Measurements from ENCODE around the gene ATG14.

The ATG14 gene

DNA sequence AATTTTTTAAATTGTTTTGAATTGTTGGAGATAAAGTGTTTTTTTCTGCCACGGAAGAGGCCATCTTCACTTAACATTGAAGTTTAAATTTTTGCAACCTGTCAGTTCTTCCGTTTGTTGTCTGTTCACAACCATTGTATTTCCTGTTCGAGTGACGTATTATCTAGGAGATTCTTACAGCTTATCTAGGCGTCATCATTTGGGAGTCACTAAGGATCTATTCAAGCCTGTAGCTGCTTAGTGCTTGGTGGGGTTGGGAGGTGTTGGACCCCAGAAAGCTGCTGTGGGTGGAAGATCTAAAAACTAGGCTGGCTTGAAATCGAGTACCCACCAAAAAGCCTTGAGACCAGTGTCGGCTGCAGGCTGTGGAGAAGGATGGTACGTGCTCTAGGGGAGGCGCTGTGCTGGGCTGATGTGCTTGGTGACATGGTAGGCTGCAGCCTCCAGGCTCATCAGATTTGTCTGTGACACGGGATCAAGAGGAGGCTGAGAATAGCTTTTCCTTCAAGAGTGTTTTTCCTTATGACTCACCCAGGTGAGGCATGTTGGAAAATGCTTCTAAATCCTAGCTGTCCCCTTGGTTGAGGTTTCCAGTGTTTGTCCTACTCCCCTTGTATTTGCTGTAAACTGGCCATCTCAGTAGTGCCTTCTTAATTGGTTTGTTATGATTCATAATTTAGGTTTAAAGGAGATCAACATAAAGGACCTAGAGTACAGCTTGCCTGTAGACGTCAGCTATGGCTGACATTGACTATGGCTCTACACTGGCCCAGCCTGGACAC, 57.8 kb downstream of the ATG14 start:
- no peaks in the 10 kb centered on the region for H3K4me1 ChIP-seq (ENCODE audit: insufficient read depth, low read length, poor library complexity, severe bottlenecking)
- H3F3A ChIP-seq (ENCODE audit: low read depth): no peaks in the 10 kb centered on the region
- no peak overlapping the region for H3K4me2 ChIP-seq (ENCODE audit: low read depth, low read length, poor library complexity, severe bottlenecking)
- no peak for TF ChIP-seq EZH2phosphoT487 (IDR thresholded peaks at IDR 0.05; ENCODE audit: borderline replicate concordance)
- TF ChIP-seq, protein P1, sequence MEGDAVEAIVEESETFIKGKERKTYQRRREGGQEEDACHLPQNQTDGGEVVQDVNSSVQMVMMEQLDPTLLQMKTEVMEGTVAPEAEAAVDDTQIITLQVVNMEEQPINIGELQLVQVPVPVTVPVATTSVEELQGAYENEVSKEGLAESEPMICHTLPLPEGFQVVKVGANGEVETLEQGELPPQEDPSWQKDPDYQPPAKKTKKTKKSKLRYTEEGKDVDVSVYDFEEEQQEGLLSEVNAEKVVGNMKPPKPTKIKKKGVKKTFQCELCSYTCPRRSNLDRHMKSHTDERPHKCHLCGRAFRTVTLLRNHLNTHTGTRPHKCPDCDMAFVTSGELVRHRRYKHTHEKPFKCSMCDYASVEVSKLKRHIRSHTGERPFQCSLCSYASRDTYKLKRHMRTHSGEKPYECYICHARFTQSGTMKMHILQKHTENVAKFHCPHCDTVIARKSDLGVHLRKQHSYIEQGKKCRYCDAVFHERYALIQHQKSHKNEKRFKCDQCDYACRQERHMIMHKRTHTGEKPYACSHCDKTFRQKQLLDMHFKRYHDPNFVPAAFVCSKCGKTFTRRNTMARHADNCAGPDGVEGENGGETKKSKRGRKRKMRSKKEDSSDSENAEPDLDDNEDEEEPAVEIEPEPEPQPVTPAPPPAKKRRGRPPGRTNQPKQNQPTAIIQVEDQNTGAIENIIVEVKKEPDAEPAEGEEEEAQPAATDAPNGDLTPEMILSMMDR (conservative IDR thresholded peaks at IDR 0.05; ENCODE audit: low read length): no peak
- no peak overlapping the region for H3K9ac ChIP-seq (ENCODE audit: low read depth, low read length, poor library complexity, severe bottlenecking)
- H3K27me3 ChIP-seq (ENCODE audit: insufficient read depth, low read length, poor library complexity, severe bottlenecking): no peaks in the 10 kb centered on the region
- H3K4me3 ChIP-seq (ENCODE audit: low read length, poor library complexity, severe bottlenecking): no peak overlapping the region
- peaks cover 11% of the 10 kb centered on the region for H3K79me2 ChIP-seq (ENCODE audit: insufficient read depth, low read length)
- H4K20me1 ChIP-seq (ENCODE audit: insufficient read depth, low read length, poor library complexity, severe bottlenecking): peaks cover 8% of the 10 kb centered on the region
- H2AFZ ChIP-seq (ENCODE audit: low read length): no peak overlapping the region
- H3K9me3 ChIP-seq (ENCODE audit: insufficient read depth, low read depth, low read length): no peaks in the 10 kb centered on the region
- peaks cover 54% of the 10 kb centered on the region; the same call in 1 of the 2 replicates for H3K36me3 ChIP-seq (ENCODE audit: insufficient read depth, low read length)
- no peaks in the 10 kb centered on the region for H3K9me2 ChIP-seq (replicated peaks; ENCODE audit: low read depth, low read length)

DNA sequence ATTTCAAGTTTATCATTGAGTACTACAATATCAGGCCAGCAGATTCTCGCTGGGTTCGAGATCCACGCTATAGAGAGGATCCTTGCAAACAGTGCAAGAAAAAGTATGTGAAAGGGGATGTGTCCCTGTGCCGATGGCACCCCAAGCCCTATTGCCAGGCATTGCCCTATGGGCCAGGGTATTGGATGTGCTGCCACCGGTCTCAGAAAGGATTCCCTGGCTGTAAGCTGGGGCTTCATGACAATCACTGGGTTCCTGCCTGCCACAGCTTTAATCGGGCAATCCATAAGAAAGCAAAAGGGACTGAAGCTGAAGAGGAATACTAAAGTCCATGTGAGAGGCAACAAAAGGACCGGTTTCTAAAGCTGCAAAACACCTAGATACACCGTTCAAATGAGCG, 59.4 kb downstream of the ATG14 start:
- Histone ChIP-seq H4K20me1 (ENCODE audit: insufficient read depth, low read length, poor library complexity, severe bottlenecking) (peaks cover 23% of the 10 kb centered on the region), H3K36me3 (ENCODE audit: insufficient read depth, low read length) (peaks cover 54% of the 10 kb centered on the region; the same call in 1 of the 2 replicates)

DNA sequence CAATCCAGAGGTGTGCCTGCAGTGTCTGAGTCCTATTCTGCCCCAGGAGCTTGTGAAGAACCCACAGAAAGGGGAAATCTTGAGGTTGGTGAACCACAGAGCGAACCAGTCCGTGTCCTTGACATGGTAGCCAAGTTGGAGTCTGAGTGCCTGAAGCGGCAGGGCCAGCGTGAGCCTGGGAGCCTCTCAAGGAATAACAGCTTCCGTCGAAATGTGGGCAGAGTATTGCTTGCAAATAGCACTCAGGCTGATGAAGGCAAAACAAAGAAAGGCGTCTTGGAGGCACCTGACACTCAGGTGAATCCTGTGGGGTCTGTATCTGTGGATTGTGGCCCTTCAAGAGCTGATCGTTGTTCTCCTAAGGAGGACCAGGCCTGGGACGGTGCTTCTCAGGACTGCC, 60.5 kb downstream of the ATG14 start:
- Histone ChIP-seq H4K20me1 (ENCODE audit: insufficient read depth, low read length, poor library complexity, severe bottlenecking) (peaks cover 26% of the 10 kb centered on the region), H3F3A (ENCODE audit: low read depth) (no peaks in the 10 kb centered on the region), H3K79me2 (ENCODE audit: insufficient read depth, low read length) (peaks cover 38% of the 10 kb centered on the region), H3K27me3 (ENCODE audit: insufficient read depth, low read length, poor library complexity, severe bottlenecking) (no peaks in the 10 kb centered on the region), H3K4me1 (ENCODE audit: insufficient read depth, low read length, poor library complexity, severe bottlenecking) (no peaks in the 10 kb centered on the region), H2AFZ (ENCODE audit: low read length) (no peak overlapping the region), H3K9me2 (replicated peaks; ENCODE audit: low read depth, low read length) (no peaks in the 10 kb centered on the region), H3K36me3 (ENCODE audit: insufficient read depth, low read length) (peaks cover 50% of the 10 kb centered on the region; the same call in 1 of the 2 replicates), H3K4me2 (ENCODE audit: low read depth, low read length, poor library complexity, severe bottlenecking) (no peak overlapping the region), H3K9me3 (ENCODE audit: insufficient read depth, low read depth, low read length) (no peaks in the 10 kb centered on the region), H3K9ac (ENCODE audit: low read depth, low read length, poor library complexity, severe bottlenecking) (no peak overlapping the region), H3K4me3 (ENCODE audit: low read length, poor library complexity, severe bottlenecking) (no peak overlapping the region)
- no peak for TF ChIP-seq EZH2phosphoT487 (IDR thresholded peaks at IDR 0.05; ENCODE audit: borderline replicate concordance)
- TF ChIP-seq, protein P1 (conservative IDR thresholded peaks at IDR 0.05; ENCODE audit: low read length): no peak

More for the DNA sequence above, 59.4 kb downstream of the ATG14 start:
- Histone ChIP-seq H3F3A (ENCODE audit: low read depth) (no peaks in the 10 kb centered on the region), H3K4me1 (ENCODE audit: insufficient read depth, low read length, poor library complexity, severe bottlenecking) (no peaks in the 10 kb centered on the region), H2AFZ (ENCODE audit: low read length) (no peak overlapping the region), H3K9me2 (replicated peaks; ENCODE audit: low read depth, low read length) (no peaks in the 10 kb centered on the region), H3K4me2 (ENCODE audit: low read depth, low read length, poor library complexity, severe bottlenecking) (no peak overlapping the region), H3K4me3 (ENCODE audit: low read length, poor library complexity, severe bottlenecking) (no peak overlapping the region), H3K27me3 (ENCODE audit: insufficient read depth, low read length, poor library complexity, severe bottlenecking) (no peaks in the 10 kb centered on the region), H3K79me2 (ENCODE audit: insufficient read depth, low read length) (peaks cover 28% of the 10 kb centered on the region), H3K9me3 (ENCODE audit: insufficient read depth, low read depth, low read length) (no peaks in the 10 kb centered on the region), H3K9ac (ENCODE audit: low read depth, low read length, poor library complexity, severe bottlenecking) (no peak overlapping the region)
- TF ChIP-seq EZH2phosphoT487 (IDR thresholded peaks at IDR 0.05; ENCODE audit: borderline replicate concordance): no peak
- TF ChIP-seq, protein P1 (conservative IDR thresholded peaks at IDR 0.05; ENCODE audit: low read length): no peak
